ENCODE data around the gene SIGLEC12.

The SIGLEC12 gene

GRCh38 chr19:51501594-51502263 is at the start of gene SIGLEC12:
Gene SIGLEC12, minus strand, starts transcription at chr19:51501800. Its CDS starts 67 bp downstream, at chr19:51501733.
- DNase-seq: no peak

GRCh38 chr19:51550848-51551672 is 49.5 kb upstream of the SIGLEC12 start:
- no peak for DNase-seq

GRCh38 chr19:51549533-51550324 is 48.1 kb upstream of the SIGLEC12 start:
- no peak for DNase-seq

- DNase-seq: no peak
These were observed 47.3 kb upstream of the SIGLEC12 start for GRCh38 chr19:51548891-51549305.

GRCh38 chr19:51548213-51548651 is 46.6 kb upstream of the SIGLEC12 start:
- DNase-seq: no peak

GRCh38 chr19:51547397-51548212 is 46.0 kb upstream of the SIGLEC12 start:
- DNase-seq: no peak

- no peak for DNase-seq
These were observed 45.2 kb upstream of the SIGLEC12 start for GRCh38 chr19:51546650-51547396.

GRCh38 chr19:51546107-51546649 is 44.6 kb upstream of the SIGLEC12 start:
- DNase-seq: no peak

- no peak for DNase-seq
These were observed 42.4 kb upstream of the SIGLEC12 start for GRCh38 chr19:51544038-51544437.

- no peak for DNase-seq
These were observed 41.1 kb upstream of the SIGLEC12 start for GRCh38 chr19:51542699-51543098.

- DNase-seq: no peak
These were observed 40.1 kb upstream of the SIGLEC12 start for GRCh38 chr19:51541458-51542357.

GRCh38 chr19:51539821-51540366 is 38.3 kb upstream of the SIGLEC12 start:
- no peak for DNase-seq

- DNase-seq: no peak
These were observed 33.9 kb upstream of the SIGLEC12 start for GRCh38 chr19:51535535-51535934.

GRCh38 chr19:51531349-51532315 is 30.0 kb upstream of the SIGLEC12 start, which contains the start of gene SIGLEC6:
Gene SIGLEC6, minus strand, starts transcription at chr19:51531670. Its CDS starts 22 bp downstream, at chr19:51531648.
- no peak for DNase-seq

GRCh38 chr19:51530616-51531015 is 29.0 kb upstream of the SIGLEC12 start:
- no peak for DNase-seq

GRCh38 chr19:51529301-51529700 is 27.7 kb upstream of the SIGLEC12 start:
- no peak for DNase-seq

- no peak for DNase-seq
These were observed 24.1 kb upstream of the SIGLEC12 start for GRCh38 chr19:51525651-51526050.

- no peak for DNase-seq
These were observed 23.2 kb upstream of the SIGLEC12 start for GRCh38 chr19:51524666-51525264.
